Trophoblast cell (in vitro differentiated cells and primary cell): Measurements from ENCODE around the gene BTD.
A peak's percentile ranks its signal among the peaks of the same experiment; 100 is the strongest.

ENCODE experiments used
- DNase-seq, 2 donors: peaks; one replicate each; pipeline ENCODE4 v3.0.0-alpha.2; 2016
- H2AFZ ChIP-seq: 2 replicates; pipeline ENCODE4 v1.6.1; 2013; ENCODE audit warnings: low read length, moderate library complexity, mild to moderate bottlenecking; ENCODE audit not compliant: insufficient read depth, poor library complexity
- H2AK5ac ChIP-seq: 2 replicates; pipeline ENCODE4 v1.6.1; 2013; ENCODE audit warnings: mild to moderate bottlenecking, low read length
- H2BK120ac ChIP-seq: 2 replicates; pipeline ENCODE4 v1.6.1; 2013; ENCODE audit warnings: low read length, mild to moderate bottlenecking, moderate library complexity; ENCODE audit not compliant: insufficient read depth, poor library complexity
- H2BK12ac ChIP-seq: 2 replicates; pipeline ENCODE4 v1.6.1; 2013; ENCODE audit warnings: mild to moderate bottlenecking, low read length, moderate library complexity
- H2BK5ac ChIP-seq: 2 replicates; pipeline ENCODE4 v1.6.1; 2013; ENCODE audit warnings: low read length, low read depth, moderate library complexity, mild to moderate bottlenecking; ENCODE audit not compliant: poor library complexity
- H3K14ac ChIP-seq: 2 replicates; pipeline ENCODE4 v1.6.1; 2013; ENCODE audit warnings: mild to moderate bottlenecking, low read length
- H3K18ac ChIP-seq: 2 replicates; pipeline ENCODE4 v1.6.1; 2013; ENCODE audit warnings: mild to moderate bottlenecking, low read length
- H3K23ac ChIP-seq: 2 replicates; pipeline ENCODE4 v1.6.1; 2013; ENCODE audit warnings: low read length
- H3K27ac ChIP-seq: 2 replicates; pipeline ENCODE4 v1.5.1; 2013; ENCODE audit warnings: low read depth, mild to moderate bottlenecking, inconsistent platforms, low read length, moderate library complexity
- H3K27me3 ChIP-seq: 2 replicates; pipeline ENCODE4 v1.6.1; 2013; ENCODE audit warnings: inconsistent platforms, mild to moderate bottlenecking, low read length, moderate library complexity; ENCODE audit not compliant: insufficient read depth
- H3K36me3 ChIP-seq, 2 experiments: 1 replicate in 1 of 2; 2 replicates in 1 of 2; pipeline ENCODE4 v1.6.1; 2013; ENCODE audit warnings: low read length in 2 of 2, mild to moderate bottlenecking in 2 of 2, moderate library complexity in 1 of 2; ENCODE audit not compliant: insufficient read depth in 2 of 2, control insufficient read depth in 1 of 2
- H3K4ac ChIP-seq: 2 replicates; pipeline ENCODE4 v1.6.1; 2013; ENCODE audit warnings: low read depth, mild to moderate bottlenecking, low read length, moderate library complexity
- H3K4me1 ChIP-seq, 2 experiments: 1 replicate in 1 of 2; 2 replicates in 1 of 2; pipeline ENCODE4 v1.6.1; 2013; ENCODE audit warnings: low read length in 2 of 2, mild to moderate bottlenecking in 2 of 2, moderate library complexity in 1 of 2; ENCODE audit not compliant: insufficient read depth in 2 of 2, control insufficient read depth in 1 of 2
- H3K4me2 ChIP-seq: 2 replicates; pipeline ENCODE4 v1.6.1; 2013; ENCODE audit warnings: inconsistent platforms, mild to moderate bottlenecking, low read length, moderate library complexity
- H3K4me3 ChIP-seq: 2 replicates; pipeline ENCODE4 v1.5.1; 2013; ENCODE audit warnings: mild to moderate bottlenecking, low read depth, low read length, inconsistent platforms
- H3K79me1 ChIP-seq: one replicate; pipeline ENCODE4 v1.6.1; 2013; ENCODE audit warnings: low read length
- H3K79me2 ChIP-seq: 2 replicates; pipeline ENCODE4 v1.6.1; 2013; ENCODE audit warnings: low read length, mild to moderate bottlenecking; ENCODE audit not compliant: control insufficient read depth, insufficient read depth, poor library complexity
- H3K9ac ChIP-seq: 2 replicates; pipeline ENCODE4 v1.6.1; 2013; ENCODE audit warnings: mild to moderate bottlenecking, low read length
- H3K9me3 ChIP-seq: 2 replicates; pipeline ENCODE4 v1.6.1; 2013; ENCODE audit warnings: low read depth, mild to moderate bottlenecking, control low read depth, inconsistent platforms, low read length; ENCODE audit not compliant: insufficient read depth
- H4K12ac ChIP-seq: 2 replicates; pipeline ENCODE4 v1.6.1; 2013; ENCODE audit warnings: low read depth, mild to moderate bottlenecking, low read length, moderate library complexity
- H4K8ac ChIP-seq: 2 replicates; pipeline ENCODE4 v1.6.1; 2013; ENCODE audit warnings: low read depth, mild to moderate bottlenecking, low read length, moderate library complexity
- H4K91ac ChIP-seq: one replicate; pipeline ENCODE4 v1.6.1; 2013; ENCODE audit warnings: low read depth, mild to moderate bottlenecking, low read length, moderate library complexity
- WGBS: extraction: QIAGEN DNeasy Blood & Tissue Kit; methylation state at CpG from one replicate; pipeline ENCODE4 v1.1.7; 2013; ENCODE audit warnings: missing lambda C conversion rate; ENCODE audit not compliant: insufficient read length, insufficient coverage; ENCODE audit errors: extremely low coverage; 5-methylcytosine and 5-hydroxymethylcytosine counted together

Gene BTD

DNA sequence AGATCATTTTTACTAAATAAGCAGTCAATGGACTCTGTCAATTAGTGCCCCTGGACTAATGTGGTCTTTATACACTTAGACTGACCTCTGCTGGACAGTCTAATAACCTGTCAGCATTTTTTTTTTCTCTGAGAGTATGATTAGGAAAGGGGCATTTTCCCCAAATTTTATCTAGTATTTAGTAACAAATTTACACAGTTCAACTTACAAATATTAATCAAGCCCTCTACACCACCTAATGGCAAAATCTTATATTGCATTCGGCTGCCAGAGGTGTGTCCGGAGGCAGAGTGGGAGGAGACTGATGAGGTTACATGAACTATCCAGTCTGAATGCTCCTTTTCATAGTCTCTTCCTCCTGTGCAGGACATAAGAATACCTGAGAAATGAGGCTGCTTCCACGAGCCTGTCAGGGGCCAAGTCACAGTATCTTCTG, 44.0 kb upstream of the BTD start:
- Histone ChIP-seq H4K8ac (peak overlapping the region; percentile 78), H2BK5ac (no peak overlapping the region), H3K4ac (no peak overlapping the region), H2BK120ac (no peak overlapping the region), H4K91ac (no peak overlapping the region), H2BK12ac (no peak overlapping the region), H3K36me3 (peaks cover 3 to 6% of the 10 kb centered on the region in 2 experiments), H3K23ac (no peak overlapping the region), H3K79me1 (peaks cover 2% of the 10 kb centered on the region), H3K27ac (no peak overlapping the region), H3K4me1 (peaks cover 0 to 3% of the 10 kb centered on the region in 2 experiments), H3K79me2 (no peaks in the 10 kb centered on the region), H3K9ac (no peak overlapping the region), H2AK5ac (no peak overlapping the region), H2AFZ (no peak overlapping the region), H3K27me3 (no peaks in the 10 kb centered on the region), H4K12ac (peak overlapping the region; percentile 69), H3K4me3 (no peak overlapping the region), H3K9me3 (no peaks in the 10 kb centered on the region), H3K18ac (no peak overlapping the region), H3K14ac (no peak overlapping the region), H3K4me2 (peak overlapping the region; percentile 40)
- DNase-seq, result peak; percentile 76 to 90
- WGBS, result no CpG with 5 or more reads among the region's 3 CpGs

DNA sequence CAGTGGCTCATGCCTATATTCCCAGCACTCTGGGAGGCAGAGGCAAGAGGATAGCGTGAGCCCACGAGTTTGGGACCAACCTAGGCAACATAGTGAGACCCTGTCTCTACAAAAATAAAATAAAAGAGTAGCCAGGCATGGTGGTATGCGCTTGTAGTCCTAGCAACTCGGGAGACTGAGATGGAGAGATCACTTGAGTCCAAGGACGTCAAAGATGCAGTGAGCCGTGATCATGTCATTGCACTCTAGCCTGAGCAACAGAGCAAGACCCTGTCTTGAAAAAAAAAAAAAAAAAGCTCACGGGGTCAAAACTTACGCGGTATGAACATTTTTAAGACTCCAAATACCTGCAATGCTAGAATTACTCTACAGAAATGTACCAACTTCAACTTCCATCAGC, 43.0 kb upstream of the BTD start:
- Histone ChIP-seq H2BK5ac (no peak overlapping the region), H3K36me3 (peaks cover 3 to 14% of the 10 kb centered on the region in 2 experiments), H3K14ac (no peak overlapping the region), H3K4me2 (no peak overlapping the region), H2AK5ac (no peak overlapping the region), H3K18ac (no peak overlapping the region), H2BK120ac (no peak overlapping the region), H3K4me3 (no peak overlapping the region), H2AFZ (no peak overlapping the region), H3K9ac (no peak overlapping the region), H3K27me3 (no peaks in the 10 kb centered on the region), H4K8ac (no peak overlapping the region), H3K79me2 (no peaks in the 10 kb centered on the region), H2BK12ac (no peak overlapping the region), H4K12ac (no peak overlapping the region), H3K4me1 (peaks cover 0 to 3% of the 10 kb centered on the region in 2 experiments), H3K9me3 (no peaks in the 10 kb centered on the region), H4K91ac (no peak overlapping the region), H3K79me1 (peaks cover 2% of the 10 kb centered on the region), H3K23ac (no peak overlapping the region), H3K4ac (no peak overlapping the region), H3K27ac (no peak overlapping the region)
- DNase-seq, result no peak
- whole genome bisulfite sequencing, result no CpG with 5 or more reads among the region's 9 CpGs

DNA sequence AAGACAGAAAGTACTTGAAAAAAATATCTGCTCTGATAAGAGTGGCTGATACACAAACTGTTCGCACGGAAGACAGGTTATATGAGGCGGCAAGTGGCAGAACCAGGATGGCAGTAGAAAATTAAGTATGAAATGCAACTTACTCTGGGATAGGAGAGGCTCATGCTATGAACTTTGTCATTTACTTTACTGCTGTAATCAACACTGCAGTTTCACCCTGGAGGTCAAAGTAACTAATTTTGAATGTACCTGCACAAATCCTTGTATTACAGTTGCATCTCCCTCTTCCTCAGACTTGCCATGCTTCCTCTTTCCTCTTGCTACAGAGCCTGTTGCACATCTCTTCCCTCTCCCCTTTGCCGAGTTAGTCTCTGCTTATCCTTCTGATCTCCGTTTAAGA, 39.0 kb upstream of the BTD start:
- Histone ChIP-seq H3K4me2 (no peak overlapping the region), H4K91ac (no peak overlapping the region), H2AFZ (no peak overlapping the region), H3K4me3 (no peak overlapping the region), H3K79me2 (no peaks in the 10 kb centered on the region), H4K8ac (no peak overlapping the region), H3K27me3 (no peaks in the 10 kb centered on the region), H3K4ac (no peak overlapping the region), H3K4me1 (peaks cover 0 to 3% of the 10 kb centered on the region in 2 experiments), H2BK5ac (no peak overlapping the region), H4K12ac (no peak overlapping the region), H3K27ac (no peak overlapping the region), H3K79me1 (peaks cover 2% of the 10 kb centered on the region), H2BK12ac (no peak overlapping the region), H3K23ac (no peak overlapping the region), H3K14ac (no peak overlapping the region), H2BK120ac (no peak overlapping the region), H3K9me3 (no peaks in the 10 kb centered on the region), H3K9ac (no peak overlapping the region), H2AK5ac (no peak overlapping the region), H3K18ac (no peak overlapping the region), H3K36me3 (peaks cover 13 to 21% of the 10 kb centered on the region in 2 experiments)
- no CpG with 5 or more reads among the region's 5 CpGs for WGBS
- no peak for DNase-seq

DNA sequence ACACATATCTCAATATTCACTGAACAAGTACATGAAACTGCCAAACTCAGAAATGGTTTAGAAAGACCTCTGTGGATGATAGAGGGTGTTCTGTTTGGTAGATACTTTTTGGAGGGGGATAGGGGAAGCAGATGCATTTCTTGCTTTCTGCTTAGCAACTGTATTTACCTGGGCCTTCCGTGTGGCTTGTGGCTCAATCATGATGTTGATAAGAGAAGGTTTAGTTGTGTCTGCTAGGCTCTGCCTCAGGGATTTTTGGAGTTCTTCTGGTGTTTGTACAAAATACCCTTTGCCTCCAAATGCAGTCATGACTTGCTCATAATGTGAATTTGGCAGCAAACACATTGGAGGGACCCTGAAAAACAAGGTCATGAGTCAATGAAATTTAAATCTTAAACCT, 38.4 kb upstream of the BTD start:
- WGBS, result no CpG with 5 or more reads among the region's 1 CpG
- H3K4ac ChIP-seq, result no peak overlapping the region

More for the DNA sequence above, 38.4 kb upstream of the BTD start:
- Histone ChIP-seq H3K9me3 (no peaks in the 10 kb centered on the region), H4K12ac (no peak overlapping the region), H3K27ac (no peak overlapping the region), H2AK5ac (no peak overlapping the region), H4K8ac (no peak overlapping the region), H3K9ac (no peak overlapping the region), H2BK120ac (no peak overlapping the region), H4K91ac (no peak overlapping the region), H3K4me2 (no peak overlapping the region), H3K23ac (no peak overlapping the region), H3K79me2 (no peaks in the 10 kb centered on the region), H3K4me3 (no peak overlapping the region), H2BK5ac (no peak overlapping the region), H2BK12ac (no peak overlapping the region), H3K18ac (no peak overlapping the region), H3K27me3 (no peaks in the 10 kb centered on the region), H3K79me1 (no peaks in the 10 kb centered on the region), H3K36me3 (peaks cover 14 to 24% of the 10 kb centered on the region in 2 experiments), H3K14ac (no peak overlapping the region), H3K4me1 (no peaks in the 10 kb centered on the region), H2AFZ (no peak overlapping the region)
- no peak for DNase-seq
